ENCODE data around the gene MTFMT. TPM values are rescaled to one million over a fixed set of nuclear protein-coding genes. Genes with fewer than 3 reads are reported as not detected.
A peak's percentile ranks its signal among the peaks of the same experiment; 100 is the strongest.
"Not testable (repeated sequence)": the region's sequence is repeated elsewhere in the genome, so short reads cannot be mapped to it uniquely, and the experiment has no call there.

MTFMT gene
- total RNA-seq, 2 experiments from 2014 or later = 20.2 to 22.8 TPM

DNA sequence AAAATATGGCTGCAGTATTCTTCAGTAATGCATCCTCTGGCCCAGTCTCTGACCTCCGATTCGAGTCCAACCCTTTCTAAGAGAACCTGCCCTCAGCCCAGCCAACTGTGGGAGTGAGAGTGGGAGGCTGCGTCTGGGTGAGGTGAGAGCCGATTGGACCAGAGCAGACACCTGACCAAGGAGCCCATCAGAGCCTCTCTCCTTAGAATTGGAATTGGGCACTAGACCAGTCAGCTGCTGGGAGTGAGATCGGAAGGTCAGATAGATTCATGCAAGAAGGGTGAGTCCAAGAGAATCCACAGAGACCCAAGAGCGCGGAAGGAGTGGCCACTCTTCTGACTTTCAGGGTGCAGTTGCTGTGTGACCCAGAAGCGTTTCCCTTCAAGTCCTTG, 28.1 kb upstream of the MTFMT start:
- no peak overlapping the region for H3K27ac Mint-ChIP-seq
- H3K36me3 Mint-ChIP-seq = no peaks in the 10 kb centered on the region
- H3K9me3 Mint-ChIP-seq (ENCODE audit: low read depth) = no peaks in the 10 kb centered on the region
- H3K4me3 Mint-ChIP-seq = no peak overlapping the region
- peaks cover 14% of the 10 kb centered on the region for H3K4me1 Mint-ChIP-seq
- peaks cover 9% of the 10 kb centered on the region for H3K27me3 Mint-ChIP-seq
- CTCF ChIA-PET = no interaction called here
- no peak for ATAC-seq
- DNase-seq = no peak

DNA sequence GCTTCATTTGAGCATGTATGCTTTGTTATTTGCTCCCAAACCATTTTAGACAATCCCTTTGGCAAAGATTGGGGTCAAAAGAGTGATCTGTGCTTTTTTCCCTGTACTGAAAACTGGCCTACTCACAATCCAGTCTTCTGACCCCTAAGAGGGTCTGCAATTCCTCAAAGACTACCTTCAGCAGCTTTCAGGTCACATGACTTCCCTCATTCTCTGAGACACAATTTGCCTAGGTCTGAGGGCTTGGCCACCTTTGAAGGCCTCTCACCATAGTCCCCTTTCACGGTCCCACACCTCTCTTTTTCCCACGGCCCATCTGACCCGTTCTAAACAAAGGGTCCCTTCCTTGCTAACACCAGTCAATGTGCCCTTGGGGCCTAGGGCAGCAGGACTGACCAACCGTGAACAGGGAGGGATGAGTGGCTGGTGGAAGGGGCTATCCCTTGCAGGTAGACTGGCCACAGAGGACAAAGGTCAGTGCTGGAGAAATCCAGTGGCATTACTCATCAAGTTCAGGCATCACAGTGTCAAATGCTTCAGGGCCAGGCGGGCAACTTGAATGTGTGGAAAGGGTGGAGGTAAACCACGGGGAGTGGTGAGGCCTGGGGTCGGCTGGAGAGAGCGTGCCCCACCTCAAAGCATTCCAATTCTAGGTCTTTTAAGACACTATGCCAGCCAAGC, 27.6 kb upstream of the MTFMT start:
- H3K27ac Mint-ChIP-seq = no peak overlapping the region
- no peaks in the 10 kb centered on the region for H3K9me3 Mint-ChIP-seq (ENCODE audit: low read depth)
- H3K4me1 Mint-ChIP-seq = peaks cover 14% of the 10 kb centered on the region
- no peaks in the 10 kb centered on the region for H3K36me3 Mint-ChIP-seq
- DNase-seq = no peak
- no peak for ATAC-seq
- H3K4me3 Mint-ChIP-seq = no peak overlapping the region
- peaks cover 4% of the 10 kb centered on the region for H3K27me3 Mint-ChIP-seq
- CTCF ChIA-PET = interaction anchor here (1.0 to 5.6 kb wide), 2 partner anchors 23 to 241 kb away, joined by 6 to 26 read pairs; no protein-coding TSS in a partner anchor

DNA sequence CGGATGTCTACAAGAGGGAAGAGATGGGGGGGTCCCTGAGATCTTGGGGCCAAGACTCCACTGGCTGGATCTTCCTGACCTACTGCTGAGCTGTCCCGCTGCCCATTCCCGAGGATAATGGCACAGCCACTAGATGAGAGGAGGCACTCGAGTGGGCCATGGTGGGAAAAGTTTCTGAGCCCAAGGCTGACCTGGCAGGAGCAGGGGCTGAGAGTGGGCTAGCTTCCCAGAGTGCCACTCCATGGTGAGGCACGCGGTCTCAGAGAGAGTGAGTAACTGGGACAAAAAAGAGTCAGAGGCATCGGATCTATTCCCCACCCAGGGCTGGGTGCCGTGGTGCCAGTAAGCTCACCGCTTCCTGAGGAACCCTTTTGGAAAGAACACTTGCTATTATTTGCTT, 26.7 kb upstream of the MTFMT start:
- H3K4me3 Mint-ChIP-seq = no peak overlapping the region
- DNase-seq (no peak), ATAC-seq (no peak)
- H3K4me1 Mint-ChIP-seq = peaks cover 14% of the 10 kb centered on the region
- CTCF ChIA-PET = interaction anchor here (1.0 to 5.6 kb wide), 6 partner anchors 13 to 241 kb away, joined by 3 to 26 read pairs (median 14); partner anchors contain the start of gene KBTBD13
- peaks cover 4% of the 10 kb centered on the region for H3K27me3 Mint-ChIP-seq
- no peaks in the 10 kb centered on the region for H3K36me3 Mint-ChIP-seq
- H3K27ac Mint-ChIP-seq = no peak overlapping the region
- H3K9me3 Mint-ChIP-seq (ENCODE audit: low read depth) = no peaks in the 10 kb centered on the region

DNA sequence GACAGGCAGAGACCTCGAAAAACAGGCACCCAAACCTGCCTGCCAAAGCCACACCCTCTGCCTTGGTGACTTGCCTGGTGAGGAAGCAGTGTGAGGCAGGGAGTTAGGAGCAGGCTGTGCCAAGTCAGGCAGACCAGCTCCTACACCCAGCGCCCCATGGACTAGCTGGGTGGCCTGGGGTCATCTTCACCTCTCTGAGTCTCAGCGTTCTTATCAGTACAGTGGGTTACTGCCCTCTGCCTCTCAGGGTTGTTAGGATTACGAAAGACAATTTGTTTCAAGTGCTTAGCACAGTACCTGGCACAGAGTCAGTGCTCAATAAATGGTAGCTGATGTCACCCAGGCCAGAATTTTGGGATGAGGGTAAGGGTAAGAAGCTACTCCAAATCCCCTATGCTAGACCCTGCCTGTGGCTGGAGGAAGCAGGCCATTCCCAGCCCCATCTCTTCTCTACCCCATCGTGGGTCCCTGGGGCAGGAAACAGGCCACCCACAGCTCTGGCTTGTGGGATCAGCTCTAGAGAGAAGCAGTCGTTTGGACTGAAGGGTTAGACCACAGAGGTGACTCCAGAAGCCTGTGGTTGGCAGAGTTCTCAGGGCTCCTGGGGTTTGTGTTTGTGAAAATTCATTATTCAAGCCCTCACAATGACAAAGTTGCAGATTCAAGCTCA, 25.9 kb upstream of the MTFMT start:
- H3K27me3 Mint-ChIP-seq = peaks cover 4% of the 10 kb centered on the region
- no peak overlapping the region for H3K4me3 Mint-ChIP-seq
- no peaks in the 10 kb centered on the region for H3K9me3 Mint-ChIP-seq (ENCODE audit: low read depth)
- peaks cover 16% of the 10 kb centered on the region for H3K4me1 Mint-ChIP-seq
- no peaks in the 10 kb centered on the region for H3K36me3 Mint-ChIP-seq
- H3K27ac Mint-ChIP-seq = no peak overlapping the region
- DNase-seq (peak; percentile 64), ATAC-seq (peak; percentile 45)
- CTCF ChIA-PET = interaction anchor here (0.8 to 5.6 kb wide), 14 partner anchors 12 to 242 kb away, joined by 3 to 26 read pairs (median 5); partner anchors contain the start of genes CLPX, KBTBD13 and UBAP1L

DNA sequence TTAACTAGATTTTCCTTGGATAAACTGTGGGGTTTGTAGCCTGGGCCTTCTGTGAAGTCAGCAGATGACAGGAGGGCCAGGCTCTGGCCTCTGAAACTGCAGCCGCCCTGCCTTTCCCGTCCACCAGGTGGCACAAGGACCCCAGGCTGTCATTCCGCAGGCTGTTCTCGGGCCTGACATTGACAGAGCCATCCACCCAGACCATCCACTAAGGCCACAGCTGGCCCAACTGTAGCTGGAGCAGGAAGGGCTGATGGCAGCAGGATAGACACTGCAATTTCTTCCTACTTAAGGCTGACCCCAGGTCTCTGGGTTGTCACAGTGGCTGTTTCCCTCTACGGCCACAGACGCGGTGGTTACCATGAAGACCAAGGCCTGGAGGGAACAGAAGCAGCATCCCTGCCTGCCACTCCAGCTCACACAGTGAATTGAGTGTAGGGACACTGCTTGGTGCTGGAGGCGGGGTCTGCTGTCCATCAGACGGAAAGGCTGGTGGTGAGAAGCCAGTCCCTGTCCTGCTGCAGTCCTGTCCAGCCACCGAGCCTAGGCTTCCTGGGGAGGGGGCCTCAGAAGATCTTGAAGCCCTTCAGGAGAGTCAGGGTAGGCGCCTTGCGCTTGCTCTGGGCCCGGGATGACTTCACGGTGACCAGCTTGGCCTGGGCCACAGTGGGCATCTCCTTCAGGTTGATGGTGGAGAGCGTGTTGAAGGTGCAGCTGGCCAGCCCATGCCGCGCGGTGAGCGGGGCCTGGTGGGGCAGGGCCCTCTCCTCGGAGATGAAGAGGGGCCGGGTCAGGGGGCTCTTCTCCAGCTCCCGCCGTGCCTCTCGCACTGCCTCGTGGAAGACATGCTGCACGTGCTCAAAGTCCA, 25.1 kb upstream of the MTFMT start:
- no peaks in the 10 kb centered on the region for H3K36me3 Mint-ChIP-seq
- no peaks in the 10 kb centered on the region for H3K9me3 Mint-ChIP-seq (ENCODE audit: low read depth)
- peaks cover 23% of the 10 kb centered on the region for H3K4me1 Mint-ChIP-seq
- no peak overlapping the region for H3K4me3 Mint-ChIP-seq
- peak; percentile 76 for DNase-seq
- peaks cover 5% of the 10 kb centered on the region for H3K27me3 Mint-ChIP-seq
- ATAC-seq = peak; percentile 56
- H3K27ac Mint-ChIP-seq = no peak overlapping the region
- CTCF ChIA-PET = interaction anchor here (0.8 to 5.6 kb wide), 15 partner anchors 11 to 243 kb away, joined by 3 to 26 read pairs (median 5); partner anchors contain the start of genes CLPX, KBTBD13 and UBAP1L

DNA sequence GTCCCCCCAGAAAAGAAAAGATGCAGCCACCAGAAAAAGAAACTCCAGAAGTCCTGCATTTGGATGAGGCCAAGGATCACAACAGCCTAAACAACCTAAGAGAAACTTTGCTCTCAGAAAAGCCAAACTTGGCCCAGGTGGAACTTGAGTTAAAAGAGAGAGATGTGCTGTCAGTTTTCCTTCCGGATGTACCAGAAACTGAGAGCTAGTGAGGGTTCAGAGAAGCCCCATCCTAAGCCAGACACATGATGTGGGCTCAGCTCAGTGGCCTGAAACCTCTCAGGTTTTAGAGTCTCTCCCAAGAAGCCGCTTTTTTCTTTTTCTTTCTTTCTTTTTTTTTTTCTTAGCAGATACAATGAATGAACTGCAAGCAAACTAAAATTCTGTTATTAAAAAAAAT, 23.5 kb upstream of the MTFMT start:
- Mint-ChIP-seq H3K9me3 (ENCODE audit: low read depth) (no peaks in the 10 kb centered on the region), H3K4me3 (no peak overlapping the region), H3K27me3 (peaks cover 3% of the 10 kb centered on the region), H3K27ac (no peak overlapping the region), H3K36me3 (no peaks in the 10 kb centered on the region), H3K4me1 (peaks cover 29% of the 10 kb centered on the region)
- DNase-seq (no peak), ATAC-seq (no peak)
- CTCF ChIA-PET = interaction anchor here (0.7 to 5.6 kb wide), 5 partner anchors 10 to 349 kb away, joined by 3 to 26 read pairs (median 5); no protein-coding TSS in a partner anchor

DNA sequence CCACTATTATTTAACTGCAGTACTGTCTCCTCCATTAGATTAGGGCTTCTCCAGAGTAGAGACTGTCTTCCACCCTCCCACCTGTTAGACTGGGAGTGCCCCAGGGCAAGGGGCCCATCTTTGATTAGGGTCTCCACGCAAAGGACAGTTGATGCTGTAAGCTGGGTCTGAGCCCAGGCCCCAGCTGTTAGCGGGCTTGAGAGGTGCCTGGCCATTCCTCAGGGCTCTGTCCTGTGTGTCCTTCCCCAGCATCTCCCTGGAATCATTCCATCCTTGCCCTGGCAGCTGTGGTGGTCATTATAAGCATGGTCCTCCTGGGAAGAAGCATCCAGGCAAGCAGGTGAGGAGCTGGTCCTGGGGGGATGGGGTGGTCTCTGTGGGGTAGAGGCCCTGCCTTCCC, 21.8 kb upstream of the MTFMT start:
- no peak overlapping the region for H3K4me3 Mint-ChIP-seq
- DNase-seq = no peak
- CTCF ChIA-PET = interaction anchor here (1.1 to 5.6 kb wide), 5 partner anchors 8 to 247 kb away, joined by 3 to 26 read pairs (median 6); no protein-coding TSS in a partner anchor
- ATAC-seq = no peak
- H3K27me3 Mint-ChIP-seq = peaks cover 3% of the 10 kb centered on the region
- peaks cover 29% of the 10 kb centered on the region for H3K4me1 Mint-ChIP-seq
- H3K9me3 Mint-ChIP-seq (ENCODE audit: low read depth) = no peaks in the 10 kb centered on the region
- no peaks in the 10 kb centered on the region for H3K36me3 Mint-ChIP-seq
- H3K27ac Mint-ChIP-seq = no peak overlapping the region

DNA sequence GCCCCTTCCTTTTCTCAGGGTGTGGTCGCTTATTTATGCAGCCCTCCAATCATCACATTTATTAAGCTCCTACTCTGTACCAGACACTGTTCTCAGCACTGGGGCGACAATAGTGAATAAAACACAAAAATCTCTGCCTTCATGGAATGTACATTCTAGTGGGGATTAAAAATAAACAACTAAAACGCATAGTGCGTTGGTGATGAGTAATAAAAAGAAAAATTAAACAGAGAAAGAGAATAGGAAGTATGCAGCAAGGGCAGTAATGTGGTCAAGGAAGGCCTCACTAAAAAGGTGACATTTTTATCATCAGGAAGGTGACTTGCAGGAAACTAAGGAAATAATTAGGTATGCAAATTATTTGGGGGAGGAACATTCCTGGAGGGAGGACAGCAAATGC, 20.8 kb upstream of the MTFMT start:
- ATAC-seq (no peak), DNase-seq (no peak)
- H3K9me3 Mint-ChIP-seq (ENCODE audit: low read depth) = no peaks in the 10 kb centered on the region
- H3K4me3 Mint-ChIP-seq = no peak overlapping the region
- peaks cover 3% of the 10 kb centered on the region for H3K27me3 Mint-ChIP-seq
- CTCF ChIA-PET = interaction anchor here (0.7 to 1.5 kb wide), 3 partner anchors 16 to 248 kb away, joined by 3 to 6 read pairs (median 3); no protein-coding TSS in a partner anchor
- H3K36me3 Mint-ChIP-seq = no peaks in the 10 kb centered on the region
- H3K27ac Mint-ChIP-seq = no peak overlapping the region
- peaks cover 20% of the 10 kb centered on the region for H3K4me1 Mint-ChIP-seq

DNA sequence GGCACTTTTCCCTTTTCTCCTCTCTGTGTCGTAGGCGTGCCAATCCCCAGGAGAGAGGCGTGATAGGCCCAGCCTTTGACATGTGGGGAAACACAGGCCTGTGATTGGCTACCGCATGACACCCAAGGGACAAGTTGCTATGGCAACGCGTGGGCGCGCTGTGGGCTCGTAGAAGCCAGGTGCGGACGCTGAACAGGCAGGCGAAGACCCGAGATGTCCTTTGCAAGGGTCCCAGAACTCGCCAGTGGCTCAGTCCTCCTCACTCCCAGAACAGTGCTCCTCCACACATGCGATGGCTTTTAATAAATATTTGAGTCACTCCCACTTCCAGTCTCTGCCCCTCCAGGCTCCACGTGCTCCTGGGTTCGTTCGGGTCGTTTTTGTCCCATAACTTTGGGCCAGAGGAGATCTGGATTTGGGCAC, 20.0 kb upstream of the MTFMT start:
- Mint-ChIP-seq H3K27me3 (peaks cover 3% of the 10 kb centered on the region), H3K27ac (no peak overlapping the region), H3K4me1 (peaks cover 17% of the 10 kb centered on the region), H3K4me3 (no peak overlapping the region), H3K36me3 (no peaks in the 10 kb centered on the region), H3K9me3 (ENCODE audit: low read depth) (no peaks in the 10 kb centered on the region)
- ATAC-seq (peak; percentile 99), DNase-seq (peak; percentile 90)
- CTCF ChIA-PET = interaction anchor here (1.5 kb wide), 1 partner anchor 15 kb away, joined by 6 read pairs; no protein-coding TSS in a partner anchor

DNA sequence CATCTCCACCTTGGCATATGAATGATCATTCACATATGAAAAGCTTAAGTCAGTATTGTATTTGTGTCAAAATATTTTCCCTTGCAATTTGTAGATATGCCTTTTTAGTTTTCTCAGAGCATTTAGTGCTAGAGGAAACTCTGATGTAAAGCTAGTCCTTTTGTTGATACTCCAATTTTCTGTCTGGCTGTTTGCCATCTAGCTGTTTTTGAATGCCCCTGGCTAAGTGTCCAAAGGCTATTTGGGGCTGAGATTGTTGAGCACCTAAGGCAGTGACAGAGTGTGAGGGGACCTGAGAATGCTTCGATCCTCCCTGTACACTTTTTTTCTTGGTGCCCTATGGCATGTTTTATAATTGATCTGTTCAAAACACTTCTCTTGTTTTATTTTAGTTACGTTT, 18.8 kb upstream of the MTFMT start:
- DNase-seq (no peak), ATAC-seq (no peak)
- peaks cover 3% of the 10 kb centered on the region for H3K27me3 Mint-ChIP-seq
- no peak overlapping the region for H3K4me3 Mint-ChIP-seq
- H3K9me3 Mint-ChIP-seq (ENCODE audit: low read depth) = no peaks in the 10 kb centered on the region
- CTCF ChIA-PET = interaction anchor here (1.0 kb wide), 1 partner anchor 38 kb away, joined by 3 read pairs; no protein-coding TSS in a partner anchor
- H3K36me3 Mint-ChIP-seq = no peaks in the 10 kb centered on the region
- H3K27ac Mint-ChIP-seq = no peak overlapping the region
- peaks cover 15% of the 10 kb centered on the region for H3K4me1 Mint-ChIP-seq

DNA sequence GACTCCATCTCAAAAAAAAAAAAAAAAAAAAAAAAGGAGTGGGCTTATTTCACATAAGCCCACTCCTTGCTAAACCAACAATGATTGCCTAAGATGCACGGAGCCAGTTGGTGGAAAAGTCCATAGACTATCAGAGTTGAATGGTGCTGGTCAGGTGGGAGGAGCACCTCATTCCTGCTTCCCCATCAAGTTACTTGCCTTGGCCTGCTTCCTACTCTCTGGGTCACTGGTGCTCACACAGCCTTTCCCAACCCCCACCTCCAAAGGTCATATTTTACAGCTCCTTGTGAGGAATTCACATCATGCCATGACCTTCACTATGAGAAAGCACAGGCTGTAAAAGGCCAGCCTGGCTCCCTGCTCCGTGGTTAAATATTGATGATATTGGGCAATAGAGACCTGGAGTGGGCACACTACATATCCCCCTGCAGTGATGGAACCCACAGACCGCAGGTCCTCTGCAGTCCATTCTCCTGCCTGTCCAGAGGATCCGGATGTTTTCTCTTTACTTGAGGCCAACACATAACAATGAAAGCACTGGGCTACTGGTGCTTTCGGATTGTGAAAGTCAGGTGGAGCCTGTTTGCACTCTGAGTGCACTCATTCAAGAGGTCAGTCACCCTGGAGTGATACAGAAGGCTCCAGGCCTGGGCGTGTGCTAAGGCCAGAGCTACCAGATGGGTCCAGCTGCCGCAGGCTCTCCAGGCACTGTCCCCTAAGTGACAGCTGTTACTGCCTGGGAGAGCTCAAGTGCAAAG, 15.5 kb upstream of the MTFMT start, which contains the start of gene SLC51B:
TSS of gene SLC51B (plus strand) at position 664 of the 758 bp plus-strand sequence. CDS start 4,618 bp downstream, outside the sequence.
- ATAC-seq (no peak), DNase-seq (no peak)
- no peak within 1 kb of the TSS for H3K27ac Mint-ChIP-seq
- H3K36me3 Mint-ChIP-seq = no peaks in the 10 kb centered on the region
- no peaks in the 10 kb centered on the region for H3K27me3 Mint-ChIP-seq
- H3K4me3 Mint-ChIP-seq = no peak within 1 kb of the TSS
- CTCF ChIA-PET = no interaction called here
- no peaks in the 10 kb centered on the region for H3K9me3 Mint-ChIP-seq (ENCODE audit: low read depth)
- peaks cover 9% of the 10 kb centered on the region for H3K4me1 Mint-ChIP-seq

DNA sequence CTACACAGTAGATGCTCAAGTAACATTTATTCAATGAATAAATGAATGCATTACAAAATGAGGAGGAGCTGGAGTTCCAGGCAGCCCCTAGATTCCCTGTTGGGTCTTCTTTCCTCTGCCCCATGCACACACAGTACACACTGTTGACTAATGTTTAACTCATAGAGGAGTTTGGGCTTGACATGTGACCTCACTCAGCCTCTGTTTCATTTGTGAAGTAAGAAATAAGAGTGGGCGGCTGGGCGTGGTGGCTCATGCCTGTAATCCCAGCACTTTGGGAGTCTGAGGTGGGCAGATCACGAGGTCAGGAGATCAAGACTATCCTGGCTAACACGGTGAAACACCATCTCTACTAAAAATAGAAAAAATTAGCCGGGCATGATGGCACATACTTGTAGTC, 14.8 kb upstream of the MTFMT start:
- ATAC-seq; H3K27me3 Mint-ChIP-seq; H3K27ac Mint-ChIP-seq; H3K4me1 Mint-ChIP-seq; DNase-seq; H3K36me3 Mint-ChIP-seq; H3K4me3 Mint-ChIP-seq; H3K9me3 Mint-ChIP-seq (ENCODE audit: low read depth): not testable (repeated sequence)
- CTCF ChIA-PET = interaction anchor here (2.2 kb wide), 1 partner anchor 9 kb away, joined by 18 read pairs; no protein-coding TSS in a partner anchor
